Fibroblast of peridontal ligament (primary cell): ENCODE measurements around the gene CDH13.

ENCODE experiments used
- DNase-seq: peaks from one replicate; pipeline ENCODE4 v3.0.0-alpha.2; 2010; ENCODE audit errors: extremely low read depth

The CDH13 gene

GRCh38 chr16:83830091-83830768, 1203.5 kb downstream of the CDH13 start:
- no peak for DNase-seq

- DNase-seq: no peak
Observed at GRCh38 chr16:83830769-83831455, 1204.1 kb downstream of the CDH13 start.

DNA sequence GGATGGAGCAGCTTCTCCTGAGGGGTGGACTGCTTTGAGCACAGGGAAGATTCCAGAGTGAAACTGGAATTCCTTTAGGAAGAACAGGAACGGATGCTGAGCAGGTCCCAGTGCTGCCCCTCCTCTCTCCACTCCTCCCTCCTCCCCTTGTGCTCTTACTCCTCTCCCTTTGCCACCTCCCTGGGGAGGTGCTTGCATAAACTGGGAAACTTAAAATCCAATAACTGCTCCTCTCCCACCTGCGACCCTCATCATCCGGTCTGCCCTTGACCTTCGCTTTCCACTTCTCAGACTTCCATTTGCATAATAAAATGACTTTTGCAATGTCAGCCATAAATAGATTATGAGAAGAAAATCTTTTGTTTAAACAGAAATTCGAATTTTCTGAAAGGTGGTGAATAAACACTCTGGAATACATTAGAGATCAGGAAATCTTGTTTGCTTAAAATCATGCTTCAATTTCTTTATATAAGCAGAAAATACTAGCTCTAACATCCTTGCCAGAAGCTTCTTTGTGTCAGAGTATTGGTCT, 1204.8 kb downstream of the CDH13 start:
- no peak for DNase-seq

DNA sequence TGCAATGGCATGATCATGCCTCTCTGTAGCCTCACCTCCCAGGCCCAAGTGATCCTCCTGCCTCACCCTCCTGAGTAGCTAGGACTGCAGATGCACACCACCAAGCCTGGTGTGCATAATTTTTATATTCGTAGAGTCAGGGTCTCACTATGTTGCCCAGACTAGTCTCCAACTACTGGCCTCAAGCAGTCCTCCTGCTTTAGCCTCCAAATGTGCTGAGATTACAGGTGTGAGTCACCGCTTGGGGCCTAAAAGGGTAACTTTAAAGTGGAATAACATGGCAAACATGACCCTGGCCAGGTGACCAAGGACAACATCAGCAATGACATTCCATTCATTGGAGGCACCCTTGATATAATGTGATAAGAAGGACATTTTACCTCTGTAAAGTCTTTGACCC, 1207.2 kb downstream of the CDH13 start:
- DNase-seq: no peak

- peak; percentile 88 for DNase-seq
Observed at GRCh38 chr16:83835586-83836566, 1209.1 kb downstream of the CDH13 start.

GRCh38 chr16:83837566-83837965, 1210.8 kb downstream of the CDH13 start:
- no peak for DNase-seq

- no peak for DNase-seq
Observed at GRCh38 chr16:83838151-83838550, 1211.4 kb downstream of the CDH13 start.

GRCh38 chr16:83839561-83839960, 1212.8 kb downstream of the CDH13 start:
- no peak for DNase-seq

- no peak for DNase-seq
Observed at GRCh38 chr16:83840060-83840617, 1213.4 kb downstream of the CDH13 start.

DNA sequence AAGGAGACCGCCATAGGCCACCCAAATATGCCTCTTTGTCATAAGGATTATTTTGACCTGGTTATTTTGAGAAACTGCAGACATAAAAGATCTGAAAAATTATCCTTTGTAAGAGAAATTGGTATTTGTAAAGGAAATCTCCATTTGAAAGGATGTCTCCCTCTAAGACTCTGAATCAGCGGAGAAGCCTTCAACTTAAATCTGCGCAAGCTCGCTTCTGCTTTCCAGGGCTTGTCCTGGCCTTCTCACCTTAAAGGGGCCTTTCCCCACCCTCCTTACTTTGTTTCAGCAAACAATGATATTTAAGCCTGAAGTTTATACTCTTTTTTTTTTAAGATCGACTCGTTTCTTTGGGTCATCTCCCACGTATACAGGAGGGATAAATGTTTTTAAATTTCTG, 1215.5 kb downstream of the CDH13 start:
- DNase-seq: no peak

GRCh38 chr16:83842756-83843507, 1216.2 kb downstream of the CDH13 start:
- no peak for DNase-seq

DNA sequence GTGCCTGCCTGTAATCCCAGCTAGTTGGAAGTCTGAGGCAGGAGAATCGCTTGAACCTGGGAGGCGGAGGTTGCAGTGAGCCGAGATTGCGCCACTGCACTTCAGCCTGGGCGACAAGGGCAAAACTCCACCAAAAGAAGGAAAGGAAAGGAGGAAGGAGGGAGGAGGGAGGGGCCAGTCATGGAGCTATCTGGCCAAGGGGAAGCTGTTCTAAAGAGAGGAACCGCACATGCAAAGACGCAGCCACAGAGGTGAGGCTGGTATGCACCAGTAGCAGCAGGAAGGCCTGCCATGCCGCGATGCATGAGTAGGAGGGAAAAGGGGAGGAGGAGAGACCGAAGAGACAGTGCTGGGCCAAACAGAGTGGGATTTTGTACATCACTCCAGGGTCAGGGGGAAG, 1216.9 kb downstream of the CDH13 start:
- no peak for DNase-seq

DNA sequence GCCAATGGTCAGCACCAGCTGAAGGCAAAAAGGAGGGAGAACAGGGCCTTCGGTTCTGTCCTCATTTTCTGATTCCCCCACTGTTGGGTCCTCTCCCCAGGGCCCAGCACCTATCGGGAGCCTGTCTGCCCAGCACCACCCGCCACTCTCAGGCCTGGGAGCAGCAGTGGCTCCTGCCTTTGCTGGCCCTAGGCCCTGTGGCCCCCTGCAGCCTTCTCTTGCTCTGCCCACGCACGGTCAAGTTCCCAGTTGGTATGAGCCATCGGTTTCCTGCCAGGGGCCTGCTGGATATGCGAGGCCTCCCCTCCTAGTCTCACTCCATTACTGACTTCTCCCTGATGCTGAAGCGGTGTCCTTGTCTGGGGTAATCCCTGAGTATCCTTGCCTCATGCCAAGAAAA, 1218.5 kb downstream of the CDH13 start:
- DNase-seq: no peak

DNA sequence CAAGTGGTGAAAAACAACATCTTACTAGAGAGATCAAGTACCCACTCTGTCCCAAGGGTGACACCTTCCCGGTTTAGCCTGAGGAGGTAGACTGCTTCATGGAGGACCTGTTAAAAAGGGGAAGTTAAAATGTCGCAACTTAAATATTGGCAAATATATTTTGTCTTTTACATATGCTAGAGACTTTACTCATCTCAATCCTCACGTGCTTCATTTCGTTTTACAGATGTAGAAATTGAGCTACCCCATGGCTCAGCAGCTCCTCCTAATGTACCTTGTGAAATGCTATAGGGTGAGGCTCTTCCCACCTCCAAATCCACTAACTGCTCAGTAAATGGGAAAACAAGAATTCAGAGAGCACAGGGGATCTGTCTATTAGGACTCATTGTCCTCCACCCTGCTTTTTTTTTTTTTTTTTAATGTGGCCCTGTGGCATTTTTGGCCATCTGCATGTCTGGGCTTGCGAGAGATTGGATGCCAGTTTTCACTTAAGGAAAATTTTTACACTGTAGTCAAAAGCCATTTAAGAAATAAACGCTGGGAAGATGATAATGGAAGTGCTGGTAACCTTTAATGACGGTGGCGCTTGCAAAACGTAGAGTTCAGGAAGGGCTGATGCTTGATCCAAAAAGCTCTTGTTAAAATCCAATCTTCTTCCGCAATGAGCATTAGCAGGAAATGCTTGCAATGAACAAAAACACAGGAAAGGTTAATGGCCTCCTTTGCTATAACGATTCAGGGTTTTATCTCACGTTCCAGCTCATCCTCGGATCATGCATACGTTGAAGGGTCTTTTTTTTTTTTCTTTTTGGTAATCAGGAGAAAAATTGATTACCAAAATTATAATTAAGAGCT, 1220.8 kb downstream of the CDH13 start:
- no peak for DNase-seq

GRCh38 chr16:83849421-83849820, 1222.7 kb downstream of the CDH13 start:
- no peak for DNase-seq
